ENCODE data around the gene RAB44. TPM values are rescaled to one million over a fixed set of nuclear protein-coding genes. Genes with fewer than 3 reads are reported as not detected.

The RAB44 gene
- total RNA-seq, 1 experiment from 2014 or later: 0.11 TPM

DNA sequence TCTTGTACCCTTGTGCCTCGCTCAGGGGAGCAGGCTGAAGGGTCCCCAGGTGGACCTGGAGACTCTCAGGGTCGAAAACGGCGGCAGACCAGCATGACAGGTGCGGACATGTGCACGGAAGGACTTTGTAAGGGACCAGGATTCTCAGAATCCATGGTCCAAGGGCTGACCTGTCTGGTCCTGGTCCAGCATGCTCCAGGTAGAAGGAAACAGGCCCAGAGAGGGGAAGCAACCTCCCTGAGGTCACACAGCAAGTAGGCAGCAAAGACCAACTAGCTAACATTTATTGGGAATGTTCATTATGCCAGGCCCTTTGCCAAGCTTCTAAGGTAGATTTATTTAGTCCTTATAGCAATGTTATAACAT is 13.2 kb upstream of the RAB44 start:
- Mint-ChIP-seq H3K36me3 (peaks cover 37% of the 10 kb centered on the region), H3K27me3 (ENCODE audit: low read depth) (peaks cover 16% of the 10 kb centered on the region), H3K4me1 (peaks cover 23% of the 10 kb centered on the region), H3K9me3 (no peaks in the 10 kb centered on the region), H3K4me3 (no peak overlapping the region), H3K27ac (no peak overlapping the region)
- POLR2A ChIA-PET: interaction anchor here (0.7 kb wide), 1 partner anchor 73 kb away, joined by 4 read pairs; no protein-coding TSS in a partner anchor
- ATAC-seq (no peak), DNase-seq (ENCODE audit: low spot score) (no peak)
- CTCF ChIA-PET: no interaction called here
- TF ChIP-seq E2F1 (CRISPR knock-in tag; IDR thresholded peaks at IDR 0.05): no peak
- TF ChIP-seq TEAD1 (CRISPR knock-in tag; IDR thresholded peaks at IDR 0.05): no peak
- TF ChIP-seq, protein P1, sequence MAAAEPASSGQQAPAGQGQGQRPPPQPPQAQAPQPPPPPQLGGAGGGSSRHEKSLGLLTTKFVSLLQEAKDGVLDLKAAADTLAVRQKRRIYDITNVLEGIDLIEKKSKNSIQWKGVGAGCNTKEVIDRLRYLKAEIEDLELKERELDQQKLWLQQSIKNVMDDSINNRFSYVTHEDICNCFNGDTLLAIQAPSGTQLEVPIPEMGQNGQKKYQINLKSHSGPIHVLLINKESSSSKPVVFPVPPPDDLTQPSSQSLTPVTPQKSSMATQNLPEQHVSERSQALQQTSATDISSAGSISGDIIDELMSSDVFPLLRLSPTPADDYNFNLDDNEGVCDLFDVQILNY (CRISPR knock-in tag; IDR thresholded peaks at IDR 0.05): no peak
- TF ChIP-seq, protein P2, sequence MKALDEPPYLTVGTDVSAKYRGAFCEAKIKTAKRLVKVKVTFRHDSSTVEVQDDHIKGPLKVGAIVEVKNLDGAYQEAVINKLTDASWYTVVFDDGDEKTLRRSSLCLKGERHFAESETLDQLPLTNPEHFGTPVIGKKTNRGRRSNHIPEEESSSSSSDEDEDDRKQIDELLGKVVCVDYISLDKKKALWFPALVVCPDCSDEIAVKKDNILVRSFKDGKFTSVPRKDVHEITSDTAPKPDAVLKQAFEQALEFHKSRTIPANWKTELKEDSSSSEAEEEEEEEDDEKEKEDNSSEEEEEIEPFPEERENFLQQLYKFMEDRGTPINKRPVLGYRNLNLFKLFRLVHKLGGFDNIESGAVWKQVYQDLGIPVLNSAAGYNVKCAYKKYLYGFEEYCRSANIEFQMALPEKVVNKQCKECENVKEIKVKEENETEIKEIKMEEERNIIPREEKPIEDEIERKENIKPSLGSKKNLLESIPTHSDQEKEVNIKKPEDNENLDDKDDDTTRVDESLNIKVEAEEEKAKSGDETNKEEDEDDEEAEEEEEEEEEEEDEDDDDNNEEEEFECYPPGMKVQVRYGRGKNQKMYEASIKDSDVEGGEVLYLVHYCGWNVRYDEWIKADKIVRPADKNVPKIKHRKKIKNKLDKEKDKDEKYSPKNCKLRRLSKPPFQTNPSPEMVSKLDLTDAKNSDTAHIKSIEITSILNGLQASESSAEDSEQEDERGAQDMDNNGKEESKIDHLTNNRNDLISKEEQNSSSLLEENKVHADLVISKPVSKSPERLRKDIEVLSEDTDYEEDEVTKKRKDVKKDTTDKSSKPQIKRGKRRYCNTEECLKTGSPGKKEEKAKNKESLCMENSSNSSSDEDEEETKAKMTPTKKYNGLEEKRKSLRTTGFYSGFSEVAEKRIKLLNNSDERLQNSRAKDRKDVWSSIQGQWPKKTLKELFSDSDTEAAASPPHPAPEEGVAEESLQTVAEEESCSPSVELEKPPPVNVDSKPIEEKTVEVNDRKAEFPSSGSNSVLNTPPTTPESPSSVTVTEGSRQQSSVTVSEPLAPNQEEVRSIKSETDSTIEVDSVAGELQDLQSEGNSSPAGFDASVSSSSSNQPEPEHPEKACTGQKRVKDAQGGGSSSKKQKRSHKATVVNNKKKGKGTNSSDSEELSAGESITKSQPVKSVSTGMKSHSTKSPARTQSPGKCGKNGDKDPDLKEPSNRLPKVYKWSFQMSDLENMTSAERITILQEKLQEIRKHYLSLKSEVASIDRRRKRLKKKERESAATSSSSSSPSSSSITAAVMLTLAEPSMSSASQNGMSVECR (CRISPR knock-in tag; IDR thresholded peaks at IDR 0.05; ENCODE audit: borderline replicate concordance): no peak
- TF ChIP-seq FOXJ3 (CRISPR knock-in tag; IDR thresholded peaks at IDR 0.05; ENCODE audit: borderline replicate concordance): no peak
- no peak for TF ChIP-seq ATF3 (CRISPR knock-in tag; conservative IDR thresholded peaks at IDR 0.05)
- TF ChIP-seq, protein P3, sequence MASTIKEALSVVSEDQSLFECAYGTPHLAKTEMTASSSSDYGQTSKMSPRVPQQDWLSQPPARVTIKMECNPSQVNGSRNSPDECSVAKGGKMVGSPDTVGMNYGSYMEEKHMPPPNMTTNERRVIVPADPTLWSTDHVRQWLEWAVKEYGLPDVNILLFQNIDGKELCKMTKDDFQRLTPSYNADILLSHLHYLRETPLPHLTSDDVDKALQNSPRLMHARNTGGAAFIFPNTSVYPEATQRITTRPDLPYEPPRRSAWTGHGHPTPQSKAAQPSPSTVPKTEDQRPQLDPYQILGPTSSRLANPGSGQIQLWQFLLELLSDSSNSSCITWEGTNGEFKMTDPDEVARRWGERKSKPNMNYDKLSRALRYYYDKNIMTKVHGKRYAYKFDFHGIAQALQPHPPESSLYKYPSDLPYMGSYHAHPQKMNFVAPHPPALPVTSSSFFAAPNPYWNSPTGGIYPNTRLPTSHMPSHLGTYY (CRISPR knock-in tag; IDR thresholded peaks at IDR 0.05): no peak
- TF ChIP-seq TEAD4 (CRISPR knock-in tag; IDR thresholded peaks at IDR 0.05): no peak
- no peak for TF ChIP-seq CREM (CRISPR knock-in tag; IDR thresholded peaks at IDR 0.05)
- TF ChIP-seq FOXK1 (CRISPR knock-in tag; IDR thresholded peaks at IDR 0.05): no peak
- TF ChIP-seq, protein P4, sequence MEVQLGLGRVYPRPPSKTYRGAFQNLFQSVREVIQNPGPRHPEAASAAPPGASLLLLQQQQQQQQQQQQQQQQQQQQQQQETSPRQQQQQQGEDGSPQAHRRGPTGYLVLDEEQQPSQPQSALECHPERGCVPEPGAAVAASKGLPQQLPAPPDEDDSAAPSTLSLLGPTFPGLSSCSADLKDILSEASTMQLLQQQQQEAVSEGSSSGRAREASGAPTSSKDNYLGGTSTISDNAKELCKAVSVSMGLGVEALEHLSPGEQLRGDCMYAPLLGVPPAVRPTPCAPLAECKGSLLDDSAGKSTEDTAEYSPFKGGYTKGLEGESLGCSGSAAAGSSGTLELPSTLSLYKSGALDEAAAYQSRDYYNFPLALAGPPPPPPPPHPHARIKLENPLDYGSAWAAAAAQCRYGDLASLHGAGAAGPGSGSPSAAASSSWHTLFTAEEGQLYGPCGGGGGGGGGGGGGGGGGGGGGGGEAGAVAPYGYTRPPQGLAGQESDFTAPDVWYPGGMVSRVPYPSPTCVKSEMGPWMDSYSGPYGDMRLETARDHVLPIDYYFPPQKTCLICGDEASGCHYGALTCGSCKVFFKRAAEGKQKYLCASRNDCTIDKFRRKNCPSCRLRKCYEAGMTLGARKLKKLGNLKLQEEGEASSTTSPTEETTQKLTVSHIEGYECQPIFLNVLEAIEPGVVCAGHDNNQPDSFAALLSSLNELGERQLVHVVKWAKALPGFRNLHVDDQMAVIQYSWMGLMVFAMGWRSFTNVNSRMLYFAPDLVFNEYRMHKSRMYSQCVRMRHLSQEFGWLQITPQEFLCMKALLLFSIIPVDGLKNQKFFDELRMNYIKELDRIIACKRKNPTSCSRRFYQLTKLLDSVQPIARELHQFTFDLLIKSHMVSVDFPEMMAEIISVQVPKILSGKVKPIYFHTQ (CRISPR knock-in tag; IDR thresholded peaks at IDR 0.05): no peak
- no peak for TF ChIP-seq SP1 (CRISPR knock-in tag; conservative IDR thresholded peaks at IDR 0.05)
- no peak for TF ChIP-seq E2F4 (CRISPR knock-in tag; IDR thresholded peaks at IDR 0.05; ENCODE audit: borderline replicate concordance, low read depth)
- no peak for TF ChIP-seq ZNF317 (CRISPR knock-in tag; IDR thresholded peaks at IDR 0.05; ENCODE audit: borderline replicate concordance, low read depth)
- TF ChIP-seq, protein P5, sequence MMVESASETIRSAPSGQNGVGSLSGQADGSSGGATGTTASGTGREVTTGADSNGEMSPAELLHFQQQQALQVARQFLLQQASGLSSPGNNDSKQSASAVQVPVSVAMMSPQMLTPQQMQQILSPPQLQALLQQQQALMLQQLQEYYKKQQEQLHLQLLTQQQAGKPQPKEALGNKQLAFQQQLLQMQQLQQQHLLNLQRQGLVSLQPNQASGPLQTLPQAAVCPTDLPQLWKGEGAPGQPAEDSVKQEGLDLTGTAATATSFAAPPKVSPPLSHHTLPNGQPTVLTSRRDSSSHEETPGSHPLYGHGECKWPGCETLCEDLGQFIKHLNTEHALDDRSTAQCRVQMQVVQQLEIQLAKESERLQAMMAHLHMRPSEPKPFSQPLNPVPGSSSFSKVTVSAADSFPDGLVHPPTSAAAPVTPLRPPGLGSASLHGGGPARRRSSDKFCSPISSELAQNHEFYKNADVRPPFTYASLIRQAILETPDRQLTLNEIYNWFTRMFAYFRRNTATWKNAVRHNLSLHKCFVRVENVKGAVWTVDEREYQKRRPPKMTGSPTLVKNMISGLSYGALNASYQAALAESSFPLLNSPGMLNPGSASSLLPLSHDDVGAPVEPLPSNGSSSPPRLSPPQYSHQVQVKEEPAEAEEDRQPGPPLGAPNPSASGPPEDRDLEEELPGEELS (CRISPR knock-in tag; IDR thresholded peaks at IDR 0.05): no peak
- no peak for TF ChIP-seq AFF4 (CRISPR knock-in tag; IDR thresholded peaks at IDR 0.05; ENCODE audit: borderline replicate concordance)
- no peak for TF ChIP-seq CBFB (CRISPR knock-in tag; IDR thresholded peaks at IDR 0.05; ENCODE audit: low read depth)
- TF ChIP-seq GTF2I (CRISPR knock-in tag; conservative IDR thresholded peaks at IDR 0.05): no peak

Data from WTC11 (cell line).